Stimulated activated CD4-positive, alpha-beta T cell treated with anti-CD3 and anti-CD28 coated beads, Interleukin-15, amount 100 ng/mL, for 1 hour (primary cell): ENCODE measurements around the gene CASQ2.

Experiments
- DNase-seq, 2 donors: peaks; one replicate each; pipeline ENCODE4 v3.0.0-alpha.2; 2020; ENCODE audit warnings: low read depth in 1 of 2, low spot score in 1 of 2

CASQ2 gene

GRCh38 chr1:115697619-115698018, 70.9 kb downstream of the CASQ2 start:
- DNase-seq: no peak

- no peak for DNase-seq
Measured at GRCh38 chr1:115694805-115695204, 73.7 kb downstream of the CASQ2 start.

DNA sequence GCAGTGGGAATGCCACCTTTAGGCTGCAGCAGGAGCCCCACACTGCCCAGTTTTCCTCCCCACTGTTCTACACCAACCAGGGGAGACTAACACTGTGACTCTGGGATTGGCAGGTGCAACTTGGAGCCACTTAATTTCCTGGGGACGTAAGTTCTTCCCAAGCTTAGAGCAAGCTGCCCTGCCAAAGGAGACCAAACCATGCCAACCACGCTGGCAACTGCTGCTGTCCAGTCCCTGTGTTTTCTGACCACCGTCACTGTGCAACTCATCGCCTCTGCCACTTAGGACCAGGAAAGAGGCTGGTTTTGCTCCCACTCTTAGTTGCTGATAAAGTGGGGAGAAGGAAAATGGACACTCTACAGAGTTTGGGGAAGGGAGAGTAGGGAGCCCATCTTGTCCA, 76.3 kb downstream of the CASQ2 start:
- DNase-seq: no peak

- DNase-seq: no peak
Measured at GRCh38 chr1:115690972-115691371, 77.5 kb downstream of the CASQ2 start.

- no peak for DNase-seq
Measured at GRCh38 chr1:115687744-115688143, 80.8 kb downstream of the CASQ2 start.

DNA sequence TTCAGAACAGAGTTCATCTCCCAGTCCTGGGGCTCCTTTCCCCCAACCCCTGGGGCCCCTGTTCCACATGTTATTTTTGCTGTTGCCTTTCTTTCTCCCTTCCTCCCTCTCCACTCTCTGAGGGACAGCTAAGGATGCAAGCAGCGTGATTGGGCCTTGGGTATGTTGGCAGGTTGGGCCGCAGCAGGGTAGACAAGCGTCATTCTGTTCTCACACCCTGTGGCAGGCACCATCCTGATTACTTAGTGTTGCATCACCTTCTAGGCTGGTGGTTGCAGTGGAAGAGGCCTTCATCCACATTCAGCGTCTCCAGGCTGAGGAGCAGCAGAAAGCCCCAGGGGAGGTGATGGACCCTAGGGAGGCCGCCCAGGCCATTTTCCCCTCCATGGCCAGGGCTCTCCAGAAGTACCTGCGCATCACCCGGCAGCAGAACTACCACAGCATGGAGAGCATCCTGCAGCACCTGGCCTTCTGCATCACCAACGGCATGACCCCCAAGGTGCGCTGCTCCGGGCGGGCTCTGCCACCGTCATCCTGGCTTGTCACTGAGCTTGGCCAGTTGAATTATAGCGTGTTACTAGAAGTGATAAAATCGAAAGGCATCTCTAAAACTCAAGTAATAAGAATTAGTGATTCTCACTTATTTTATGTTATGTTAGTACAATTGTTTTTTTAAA, 83.3 kb downstream of the CASQ2 start:
- no peak for DNase-seq

DNA sequence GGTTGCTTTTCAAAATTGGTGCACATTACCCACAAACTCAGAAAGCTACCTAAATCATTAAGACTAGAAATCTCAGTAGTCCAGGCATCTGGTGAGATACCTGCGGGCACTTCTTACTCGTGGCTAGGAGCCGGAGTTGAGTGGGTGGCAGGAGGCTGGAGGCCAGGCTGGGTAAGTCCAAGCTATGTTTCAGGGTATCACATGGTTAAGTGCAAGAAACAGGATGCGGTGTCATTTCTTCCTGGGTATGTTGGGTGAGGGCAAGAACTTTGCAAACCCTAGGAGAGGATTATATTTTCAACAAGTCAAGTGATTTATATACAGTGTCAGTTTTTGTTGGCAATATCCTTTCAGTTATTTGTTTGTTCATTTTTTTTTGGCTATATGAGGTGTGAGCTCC, 85.7 kb downstream of the CASQ2 start:
- DNase-seq: no peak

GRCh38 chr1:115680730-115681111, 87.8 kb downstream of the CASQ2 start:
- no peak for DNase-seq

GRCh38 chr1:115679141-115679611, 89.3 kb downstream of the CASQ2 start:
- no peak for DNase-seq

DNA sequence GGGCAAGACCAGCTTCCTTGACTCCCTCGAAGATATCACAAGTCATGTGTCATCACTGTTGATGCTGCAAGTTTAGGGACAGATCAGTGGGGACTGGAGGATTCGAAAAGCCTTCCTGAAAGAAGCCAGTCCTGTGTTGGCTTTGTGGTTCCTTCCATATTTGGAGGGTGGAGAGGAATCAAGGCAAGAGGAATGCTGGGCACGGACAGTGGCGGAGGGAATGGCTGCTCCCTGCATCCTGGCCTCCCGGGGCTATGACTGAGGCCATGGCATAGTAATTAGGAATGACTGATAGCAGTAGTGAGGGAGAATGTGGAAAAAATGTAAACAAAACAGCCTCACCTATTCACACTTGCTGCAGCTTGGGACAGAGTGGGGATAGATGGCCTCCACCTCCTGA, 90.4 kb downstream of the CASQ2 start:
- no peak for DNase-seq

- no peak for DNase-seq
Measured at GRCh38 chr1:115677565-115677964, 90.9 kb downstream of the CASQ2 start.

DNA sequence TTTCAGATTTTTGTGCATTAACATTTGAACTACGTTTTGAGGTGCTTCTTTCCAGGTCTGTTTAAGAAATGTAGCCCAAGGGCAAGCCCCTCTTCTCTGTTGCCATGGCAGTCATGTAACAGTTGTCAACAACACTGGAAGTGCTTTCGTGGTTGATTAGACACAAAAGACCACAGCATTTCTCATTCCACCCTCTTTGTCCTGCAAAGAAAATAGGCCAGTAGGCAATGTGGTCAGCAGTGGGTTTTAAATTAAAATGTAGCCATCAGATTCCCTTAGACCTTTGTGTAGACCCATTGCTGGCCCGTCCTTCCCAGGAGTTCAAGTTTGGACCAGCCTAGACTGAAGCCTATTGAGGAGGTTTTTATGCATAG, 91.3 kb downstream of the CASQ2 start:
- DNase-seq: no peak

GRCh38 chr1:115676498-115677181, 91.9 kb downstream of the CASQ2 start:
- no peak for DNase-seq

GRCh38 chr1:115672224-115673009, 96.1 kb downstream of the CASQ2 start:
- no peak for DNase-seq

DNA sequence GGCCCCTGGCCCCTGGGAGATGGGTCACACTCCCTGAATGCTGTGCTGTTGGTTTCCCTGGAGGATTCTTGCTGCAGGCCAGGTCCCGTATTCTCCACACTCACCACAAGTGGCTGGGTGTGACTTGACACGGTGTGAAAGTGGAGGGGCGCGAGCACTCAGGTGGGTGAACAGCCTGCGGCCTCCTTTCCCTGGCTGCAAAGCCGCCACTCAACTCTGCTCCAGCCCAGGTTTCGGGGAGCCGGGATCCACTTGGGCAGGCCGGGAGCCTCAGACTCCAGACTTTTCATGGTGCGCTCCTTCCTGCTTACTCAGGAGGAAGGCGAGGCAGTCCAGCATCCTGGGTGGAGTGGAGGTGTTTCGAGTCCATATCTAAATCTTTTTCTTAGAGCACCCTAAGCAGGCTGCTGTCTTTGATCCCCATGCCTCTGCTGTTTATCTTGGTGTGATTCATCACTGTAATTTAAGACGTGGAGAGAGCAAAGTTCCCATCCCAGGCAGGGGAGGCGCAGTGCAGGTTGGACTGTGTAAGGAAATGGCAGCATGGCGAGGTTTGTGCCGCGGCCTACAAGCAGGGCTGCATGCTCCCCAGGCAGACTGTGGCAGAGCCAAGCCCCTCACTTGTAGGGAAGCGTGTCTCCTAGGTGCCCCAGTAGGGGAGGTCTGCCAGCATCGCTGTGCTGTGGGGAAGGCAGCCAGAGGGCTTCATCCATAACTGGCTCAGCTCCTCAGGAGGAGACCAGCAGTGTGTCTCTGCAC, 97.2 kb downstream of the CASQ2 start:
- DNase-seq: no peak

- no peak for DNase-seq
Measured at GRCh38 chr1:115670476-115671175, 97.9 kb downstream of the CASQ2 start.

DNA sequence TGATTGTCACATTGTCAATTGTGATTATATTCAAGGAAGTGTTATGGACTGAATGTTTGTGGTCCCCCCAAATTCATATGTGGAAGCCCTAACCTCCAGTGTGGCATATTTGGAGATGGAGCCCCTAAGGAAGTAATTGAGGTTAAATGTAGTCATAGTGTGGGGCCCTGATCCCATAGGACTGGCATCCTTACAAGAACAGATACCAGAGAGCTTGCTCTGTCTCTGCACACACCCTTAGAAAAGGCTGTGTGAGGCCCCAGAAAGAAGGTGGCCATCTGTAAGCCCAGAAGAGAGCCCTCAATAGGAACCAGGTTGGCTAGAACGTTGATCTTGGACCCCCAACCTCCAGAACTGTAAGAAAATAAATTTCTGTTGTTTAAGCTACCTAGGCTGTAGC, 98.6 kb downstream of the CASQ2 start:
- no peak for DNase-seq

DNA sequence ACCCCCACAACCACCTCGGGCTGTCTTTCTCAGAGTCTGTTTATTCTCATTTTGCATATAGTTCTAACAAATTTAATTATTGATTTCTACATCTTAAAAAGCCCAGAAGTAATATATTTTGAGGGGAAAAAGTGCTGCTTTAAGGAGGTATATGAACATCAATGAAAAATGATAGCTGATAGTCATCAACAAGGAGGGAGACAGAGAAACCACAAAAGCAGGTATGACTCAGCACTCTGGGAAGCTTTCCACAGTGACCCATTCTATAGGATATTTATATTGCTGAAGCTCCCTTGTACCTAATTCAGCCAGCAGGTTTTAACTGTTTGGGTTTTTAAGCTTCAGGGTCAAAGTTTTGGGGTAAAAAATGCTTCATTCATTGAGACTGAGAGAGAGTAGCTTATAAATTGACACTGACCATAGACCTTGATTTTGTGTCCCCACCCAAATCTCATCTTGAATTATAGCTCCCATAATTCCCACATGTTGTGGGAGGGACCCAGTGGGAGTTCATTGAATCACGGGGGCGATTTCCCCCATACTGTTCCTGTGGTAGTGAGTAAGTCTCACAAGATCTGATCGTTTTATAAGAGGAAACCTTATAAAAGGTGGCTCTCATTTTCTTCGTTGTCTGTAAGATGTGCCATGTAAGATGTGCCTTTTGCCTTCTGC, 99.4 kb downstream of the CASQ2 start:
- DNase-seq: no peak

DNA sequence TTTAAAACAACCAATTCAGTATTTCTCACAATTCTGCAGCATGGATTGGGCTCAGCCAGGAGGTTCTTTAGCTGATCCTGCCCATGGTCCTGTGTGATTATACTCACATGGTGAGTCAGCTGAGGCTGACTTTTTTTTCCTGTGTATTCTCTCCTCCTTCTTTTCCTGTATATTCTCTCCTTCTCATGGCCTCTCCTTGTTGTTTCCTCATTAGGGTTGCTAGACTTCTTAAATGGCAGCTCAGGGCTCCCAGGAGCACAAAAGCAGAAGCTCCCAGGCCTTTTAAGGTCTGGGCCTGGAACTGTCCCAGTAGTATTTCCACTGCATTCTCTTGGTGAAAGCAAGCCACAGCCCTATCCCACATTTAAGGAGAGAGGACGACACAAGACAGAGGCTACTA, 99.9 kb downstream of the CASQ2 start:
- no peak for DNase-seq

DNA sequence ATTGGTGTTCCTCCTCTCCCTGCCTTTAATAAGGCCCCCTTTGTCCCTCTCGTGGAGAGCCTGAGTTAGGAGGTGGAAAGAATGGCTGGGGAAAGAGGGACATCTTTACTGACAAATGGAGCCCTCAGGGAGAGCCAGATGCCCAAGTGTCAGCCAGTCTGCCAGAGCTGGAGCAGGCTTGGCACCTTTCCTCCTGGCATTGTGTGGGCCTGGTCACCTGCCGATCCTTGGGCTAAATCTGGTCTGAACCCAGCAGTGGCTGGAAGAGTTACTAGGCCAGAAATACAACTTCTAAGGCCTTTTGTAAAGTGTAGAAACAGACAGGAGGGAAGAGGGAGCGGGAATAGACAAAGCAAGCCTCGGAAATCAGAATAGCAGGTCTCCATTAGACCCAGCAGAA, 101.8 kb downstream of the CASQ2 start:
- no peak for DNase-seq
